GM21786 (cell line): ENCODE data around the gene ZNF398.

Experiments used
- ATAC-seq: cut with Tn5 transposase; IDR thresholded peaks from one replicate; pipeline ENCODE4 v1.9.1; 2021; ENCODE audit not compliant: unreplicated experiment

Gene ZNF398

GRCh38 chr7:149195180-149196150 is 48.2 kb downstream of the ZNF398 start, which contains the start of gene ZNF282:
TSS of gene ZNF282 (plus strand) at chr7:149195546. CDS start at chr7:149195590, 44 bp downstream.
- peak; percentile 95 for ATAC-seq

GRCh38 chr7:149196151-149196704 is 49.0 kb downstream of the ZNF398 start:
- ATAC-seq = peak; percentile 2

GRCh38 chr7:149196705-149197171 is 49.5 kb downstream of the ZNF398 start:
- ATAC-seq = no peak

GRCh38 chr7:149197675-149198074 is 50.4 kb downstream of the ZNF398 start:
- ATAC-seq = no peak

GRCh38 chr7:149198161-149198816 is 51.0 kb downstream of the ZNF398 start:
- ATAC-seq = no peak

GRCh38 chr7:149199234-149199995 is 52.2 kb downstream of the ZNF398 start:
- no peak for ATAC-seq

- ATAC-seq = no peak
These were observed 55.6 kb downstream of the ZNF398 start for GRCh38 chr7:149202831-149203231.

- ATAC-seq = no peak
These were observed 58.6 kb downstream of the ZNF398 start for GRCh38 chr7:149205690-149206381.

- no peak for ATAC-seq
These were observed 60.2 kb downstream of the ZNF398 start for GRCh38 chr7:149207324-149208035.

GRCh38 chr7:149209518-149210269 is 62.4 kb downstream of the ZNF398 start:
- no peak for ATAC-seq

GRCh38 chr7:149210551-149210950 is 63.3 kb downstream of the ZNF398 start:
- no peak for ATAC-seq

GRCh38 chr7:149214020-149214720 is 66.9 kb downstream of the ZNF398 start:
- no peak for ATAC-seq

GRCh38 chr7:149216402-149216801 is 69.1 kb downstream of the ZNF398 start:
- ATAC-seq = no peak

GRCh38 chr7:149217570-149217969 is 70.3 kb downstream of the ZNF398 start:
- no peak for ATAC-seq

GRCh38 chr7:149218469-149219420 is 71.5 kb downstream of the ZNF398 start:
- ATAC-seq = no peak

GRCh38 chr7:149220534-149220933 is 73.3 kb downstream of the ZNF398 start:
- ATAC-seq = no peak

- no peak for ATAC-seq
These were observed 75.9 kb downstream of the ZNF398 start for GRCh38 chr7:149223176-149223575.
